IMR-90 (cell line): Measurements from ENCODE around the gene GNG8. TPM values are rescaled to one million over a fixed set of nuclear protein-coding genes. Genes with fewer than 3 reads are reported as not detected.

Experiments used
- ATAC-seq: fragments of 200-7000 bp; cut with Tn5 transposase; 2 replicates; pipeline ENCODE4 v1.9.1; 2020; ENCODE audit warnings: low read depth, mild to moderate bottlenecking, moderate library complexity
- BruUV-seq: library from RNA; stranded (reverse); fragments of 400-500 nt; replicated peaks from 2 replicates; lab custom pipeline; 2021; lab: Mats Ljungman, UMichigan
- CTCF ChIA-PET: fragments of 300-600 bp; formaldehyde crosslinking; extraction: SDS; loops from one replicate; lab custom pipeline; 2021; ENCODE audit warnings: antibody characterized with exemption; lab: Yijun Ruan, JAX
- POLR2A ChIA-PET: fragments of 300-600 bp; sonication (Branson Sonifier 250); formaldehyde crosslinking; loops from one replicate; lab custom pipeline; 2022; ENCODE audit warnings: antibody characterized with exemption; ENCODE audit not compliant: unreplicated experiment; lab: Charles Lee
- DNase-seq: peaks from one replicate; pipeline ENCODE4 v3.0.0; 2013
- H2AFZ ChIP-seq: replicated peaks from 2 replicates; pipeline ENCODE3; 2013; ENCODE audit warnings: low read length, mild to moderate bottlenecking; ENCODE audit not compliant: poor library complexity
- H2AK5ac ChIP-seq: 2 replicates; pipeline ENCODE4 v1.6.1; 2013; ENCODE audit warnings: low read depth, low read length, inconsistent platforms
- H2AK9ac ChIP-seq: replicated peaks from 2 replicates; pipeline ENCODE3; 2013; ENCODE audit warnings: mild to moderate bottlenecking, low read depth, low read length, moderate library complexity; ENCODE audit not compliant: poor library complexity
- H2BK120ac ChIP-seq: 2 replicates; pipeline ENCODE4 v1.6.1; 2013; ENCODE audit warnings: low read depth, low read length, inconsistent platforms
- H2BK15ac ChIP-seq: 3 replicates; pipeline ENCODE4 v1.6.1; 2013; ENCODE audit warnings: low read depth, low read length, inconsistent platforms
- H2BK20ac ChIP-seq: 2 replicates; pipeline ENCODE4 v1.6.1; 2013; ENCODE audit warnings: low read depth, mild to moderate bottlenecking, inconsistent platforms, low read length, moderate library complexity
- H2BK5ac ChIP-seq: 2 replicates; pipeline ENCODE4 v1.6.1; 2013; ENCODE audit warnings: mild to moderate bottlenecking, low read depth, low read length, inconsistent platforms; ENCODE audit not compliant: poor library complexity, severe bottlenecking
- H3K14ac ChIP-seq: replicated peaks from 2 replicates; pipeline ENCODE4 v1.6.1; 2013; ENCODE audit warnings: low read depth, low read length, inconsistent platforms
- H3K18ac ChIP-seq: 2 replicates; pipeline ENCODE4 v1.6.1; 2013; ENCODE audit warnings: low read depth, low read length, control low read depth
- H3K23ac ChIP-seq: 2 replicates; pipeline ENCODE4 v1.6.1; 2013; ENCODE audit warnings: low read depth, low read length, inconsistent platforms
- H3K27ac ChIP-seq: 2 replicates; pipeline ENCODE4 v1.5.1; 2013; ENCODE audit warnings: mild to moderate bottlenecking, control low read depth, low read length; ENCODE audit not compliant: insufficient read depth
- H3K27me3 ChIP-seq: 2 replicates; pipeline ENCODE4 v1.6.1; 2013; ENCODE audit warnings: low read length; ENCODE audit not compliant: control insufficient read depth, insufficient read depth
- H3K36me3 ChIP-seq: 2 replicates; pipeline ENCODE4 v1.6.1; 2013; ENCODE audit warnings: low read length, mixed read lengths; ENCODE audit not compliant: control insufficient read depth, insufficient read depth
- H3K4ac ChIP-seq: 2 replicates; pipeline ENCODE4 v1.6.1; 2013; ENCODE audit warnings: low read depth, low read length, inconsistent platforms
- H3K4me1 ChIP-seq: 2 replicates; pipeline ENCODE4 v1.6.1; 2013; ENCODE audit warnings: low read length, mixed read lengths; ENCODE audit not compliant: control insufficient read depth, insufficient read depth
- H3K4me2 ChIP-seq: 2 replicates; pipeline ENCODE4 v1.6.1; 2013; ENCODE audit warnings: low read depth, mild to moderate bottlenecking, control low read depth, low read length, moderate library complexity
- H3K4me3 ChIP-seq: 2 replicates; pipeline ENCODE4 v1.5.1; 2013; ENCODE audit warnings: low read depth, mild to moderate bottlenecking, control low read depth, low read length, moderate library complexity; ENCODE audit not compliant: insufficient read depth
- H3K56ac ChIP-seq: 2 replicates; pipeline ENCODE4 v1.6.1; 2013; ENCODE audit warnings: low read length, inconsistent platforms; ENCODE audit not compliant: insufficient read depth; ENCODE audit errors: extremely low read depth
- H3K79me1 ChIP-seq, 2 experiments: 2 replicates each; pipeline ENCODE4 v1.6.1; 2013; ENCODE audit warnings: low read length in 2 of 2, inconsistent platforms in 1 of 2, low read depth in 1 of 2
- H3K9ac ChIP-seq: 2 replicates; pipeline ENCODE4 v1.6.1; 2013; ENCODE audit warnings: low read depth, low read length, control low read depth
- H3K9me1 ChIP-seq: 2 replicates; pipeline ENCODE4 v1.6.1; 2013; ENCODE audit warnings: low read length, inconsistent platforms; ENCODE audit not compliant: insufficient read depth
- H3K9me3 ChIP-seq: 2 replicates; pipeline ENCODE4 v1.6.1; 2013; ENCODE audit warnings: low read length; ENCODE audit not compliant: control insufficient read depth, insufficient read depth
- H4K20me1 ChIP-seq: 2 replicates; pipeline ENCODE4 v1.6.1; 2013; ENCODE audit warnings: low read length, inconsistent platforms; ENCODE audit not compliant: insufficient read depth
- H4K5ac ChIP-seq: 2 replicates; pipeline ENCODE4 v1.6.1; 2013; ENCODE audit warnings: mild to moderate bottlenecking, low read depth, low read length, control low read depth
- H4K8ac ChIP-seq, 2 experiments: 2 replicates each; pipeline ENCODE4 v1.6.1; 2013; ENCODE audit warnings: low read depth in 2 of 2, low read length in 2 of 2, control low read depth in 1 of 2, inconsistent platforms in 1 of 2
- H4K91ac ChIP-seq: 2 replicates; pipeline ENCODE4 v1.6.1; 2013; ENCODE audit warnings: low read depth, low read length, inconsistent platforms; ENCODE audit not compliant: insufficient read depth
- BHLHE40 ChIP-seq: fragments of 150-350 bp; IDR thresholded peaks from 2 replicates; pipeline ENCODE4 v1.6.1; 2016; ENCODE audit warnings: mild to moderate bottlenecking, low read depth, low read length
- ELK1 ChIP-seq: fragments of 150-350 bp; IDR thresholded peaks from 2 replicates; pipeline ENCODE4 v1.6.1; 2016; ENCODE audit warnings: low read depth, mild to moderate bottlenecking, low read length, moderate library complexity, borderline replicate concordance
- MAFK ChIP-seq: IDR thresholded peaks from 2 replicates; pipeline ENCODE4 v1.6.1; 2012; ENCODE audit warnings: low read depth, low read length, improper control_type of control experiment
- NFE2L2 ChIP-seq: fragments of 150-350 bp; IDR thresholded peaks from 2 replicates; pipeline ENCODE4 v1.6.1; 2016; ENCODE audit warnings: low read depth, mild to moderate bottlenecking, low read length
- RAD21 ChIP-seq: IDR thresholded peaks from 2 replicates; pipeline ENCODE4 v1.6.1; 2012; ENCODE audit warnings: low read length, improper control_type of control experiment
- RCOR1 ChIP-seq: IDR thresholded peaks from 2 replicates; pipeline ENCODE4 v1.6.1; 2012; ENCODE audit warnings: mild to moderate bottlenecking, low read length, improper control_type of control experiment; ENCODE audit not compliant: insufficient replicate concordance
- RFX5 ChIP-seq: IDR thresholded peaks from 2 replicates; pipeline ENCODE4 v1.8.0; 2012; ENCODE audit warnings: low read depth, mild to moderate bottlenecking, low read length, moderate library complexity
- SMC3 ChIP-seq: fragments of 150-350 bp; IDR thresholded peaks from 2 replicates; pipeline ENCODE4 v1.6.1; 2016; ENCODE audit warnings: low read depth, mild to moderate bottlenecking, antibody characterized with exemption, low read length, moderate library complexity
- WGBS, 2 experiments: methylation state at CpG; one replicate each; pipeline versions ENCODE4 v1.1.5 to v1.1.7; 2013; ENCODE audit warnings: missing lambda C conversion rate in 2 of 2; ENCODE audit not compliant: insufficient read length in 1 of 2; ENCODE audit errors: extremely low coverage in 2 of 2; 5-methylcytosine and 5-hydroxymethylcytosine counted together
- dilution Hi-C: fragments of 300-500 bp; cut with HindIII; formaldehyde crosslinking; loops from one replicate; pipeline ENCODE4 v1.14.3; 2018; ENCODE audit warnings: low sequenced_read_pairs; ENCODE audit not compliant: unreplicated experiment
- in situ Hi-C: fragments of 300-500 bp; cut with MboI; formaldehyde crosslinking; loops from 3 replicates; pipeline ENCODE4 v1.14.3; 2019; ENCODE audit warnings: low sequenced_read_pairs, inconsistent platforms, mixed read lengths
- intact Hi-C: fragments of 100-400 bp; cut with micrococcal nuclease; formaldehyde crosslinking; loops from 2 replicates; pipeline ENCODE4 v1.10.0; 2022
- polyA plus RNA-seq, 3 experiments: library from polyadenylated mRNA; depleted of rRNA; stranded (reverse); fragments of >200 nt; gene quantifications; 2 replicates each; pipeline ENCODE4 v1.2.3, GENCODE V29; 2012; ENCODE audit warnings: low replicate concordance in 1 of 3
- total RNA-seq: library from RNA; depleted of rRNA; stranded (reverse); fragments of >200 nt; gene quantifications from 2 replicates; pipeline ENCODE4 v1.2.3, GENCODE V29; 2012

The GNG8 gene
- total and polyA plus RNA-seq, 2 of the 4 experiments (the other 2 are of a cell fraction), result not detected

GRCh38 chr19:46598372-46598917 is 37.6 kb downstream of the GNG8 start:
- ATAC-seq (no peak), DNase-seq (no peak)
- Histone ChIP-seq H3K14ac (no peak overlapping the region), H4K91ac (no peak overlapping the region), H2AFZ (no peak overlapping the region), H3K9me3 (peaks cover 4% of the 10 kb centered on the region; the same call in 1 of the 2 replicates), H3K56ac (no peak overlapping the region), H2BK20ac (no peak overlapping the region), H2AK5ac (no peak overlapping the region), H3K9ac (no peak overlapping the region), H3K27ac (no peak overlapping the region), H3K36me3 (no peaks in the 10 kb centered on the region), H3K23ac (no peak overlapping the region), H3K4ac (no peak overlapping the region), H3K79me1 (peaks cover 0 to 21% of the 10 kb centered on the region in 2 experiments; a peak in 2 of 4 replicates), H2AK9ac (no peak overlapping the region), H4K5ac (no peak overlapping the region), H3K4me1 (peaks cover 8% of the 10 kb centered on the region), H2BK5ac (no peak overlapping the region), H3K4me3 (no peak overlapping the region), H3K9me1 (peaks cover 13% of the 10 kb centered on the region), H2BK120ac (no peak overlapping the region), H3K27me3 (no peaks in the 10 kb centered on the region), H3K18ac (no peak overlapping the region), H4K8ac (no peak overlapping the region), H3K4me2 (no peak overlapping the region), H2BK15ac (no peak overlapping the region), H4K20me1 (peaks cover 17% of the 10 kb centered on the region)
- BruUV-seq, result no TSS peak
- 83% methylated on average over 1 of the region's 4 CpGs; no CpG with 5 or more reads in 1 of the 2 experiments for WGBS, 2 experiments
- dilution Hi-C loops, result no loop called here
- in situ Hi-C loops, result no loop called here
- ChIA-PET POLR2A (no interaction called here), CTCF (no interaction called here)
- TF ChIP-seq RAD21, result no peak
- TF ChIP-seq BHLHE40, result no peak
- TF ChIP-seq RCOR1, result no peak
- no peak for TF ChIP-seq NFE2L2
- no peak for TF ChIP-seq ELK1
- no peak for TF ChIP-seq RFX5
- TF ChIP-seq SMC3, result no peak
- no peak for TF ChIP-seq MAFK
- intact Hi-C loops, result no loop called here
